HEK293 (cell line): ENCODE measurements around the gene C3orf62.

Experiments used
- PRDM4 ChIP-seq: fragments of 450-650 bp; formaldehyde crosslinking; IDR thresholded peaks from 2 replicates; pipeline ENCODE4 v1.5.1; 2017; ENCODE audit warnings: missing biosample characterization, missing genetic modification characterization
- REPIN1 ChIP-seq: fragments of 450-650 bp; formaldehyde crosslinking; IDR thresholded peaks from 2 replicates; pipeline ENCODE4 v1.5.1; 2017; ENCODE audit warnings: missing biosample characterization, missing genetic modification characterization, low read depth
- ZNF280C ChIP-seq: fragments of 450-650 bp; formaldehyde crosslinking; IDR thresholded peaks from 2 replicates; pipeline ENCODE4 v1.5.1; 2016; ENCODE audit warnings: missing biosample characterization, missing genetic modification characterization

DNA sequence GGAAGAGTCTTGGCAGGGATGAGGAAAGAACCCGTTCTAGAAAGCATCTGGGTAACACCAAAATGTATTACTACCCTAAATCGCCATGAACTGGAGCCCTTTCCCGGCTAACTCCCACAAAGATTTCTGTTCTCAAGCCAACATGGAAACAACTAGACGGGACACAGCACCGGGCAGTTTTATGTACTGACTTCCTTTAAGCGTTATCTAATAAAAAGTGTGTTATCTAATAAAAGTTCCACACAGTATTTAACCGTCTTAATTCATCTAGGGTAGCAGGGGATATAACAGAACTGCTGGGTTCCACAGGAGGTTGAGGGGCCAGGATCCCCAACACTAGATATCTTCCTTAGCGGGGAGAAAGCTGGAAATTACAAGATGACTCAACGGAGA lies 347 bp upstream of the C3orf62 start:
- TF ChIP-seq PRDM4 (tag by site-specific recombination) (no peak), REPIN1 (tag by site-specific recombination) (no peak), ZNF280C (tag by site-specific recombination) (no peak)
